GM10266 (cell line): ENCODE measurements around the gene NRAP.

Experiments used
- DNase-seq: peaks from one replicate; pipeline ENCODE4 v3.0.0; 2012; ENCODE audit errors: extremely low spot score
- TF ChIP-seq, protein P1 (sequence below): IDR thresholded peaks from 2 replicates; pipeline ENCODE4 v1.5.1; 2012; ENCODE audit warnings: mild to moderate bottlenecking, low read depth; ENCODE audit not compliant: control insufficient read depth, insufficient read depth; ENCODE audit errors: missing control alignments

The NRAP gene

DNA sequence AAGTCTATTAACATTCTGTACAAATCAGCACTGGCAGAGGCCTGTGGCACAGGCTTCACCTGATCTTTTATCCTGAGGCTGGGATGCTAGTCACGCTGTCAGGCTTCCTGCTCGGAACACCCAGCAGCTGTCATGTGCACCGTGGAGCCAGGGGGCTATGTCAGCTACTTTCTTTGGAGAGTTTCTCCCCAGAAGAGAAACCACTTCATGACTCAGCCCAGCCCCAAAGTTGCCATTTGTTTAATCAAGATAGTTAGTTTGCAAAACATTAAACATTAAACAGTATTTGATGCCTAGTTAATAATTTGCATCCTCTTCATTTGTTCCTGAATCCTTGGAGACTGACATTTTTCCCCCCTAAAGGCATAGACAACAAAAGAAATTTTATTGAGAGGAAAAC, 111.1 kb downstream of the NRAP start, which contains the start of gene HABP2:
Gene HABP2, plus strand, starts transcription at position 353 of the 400 bp plus-strand sequence. CDS start 69 bp downstream, outside the sequence.
- TF ChIP-seq, protein P1, sequence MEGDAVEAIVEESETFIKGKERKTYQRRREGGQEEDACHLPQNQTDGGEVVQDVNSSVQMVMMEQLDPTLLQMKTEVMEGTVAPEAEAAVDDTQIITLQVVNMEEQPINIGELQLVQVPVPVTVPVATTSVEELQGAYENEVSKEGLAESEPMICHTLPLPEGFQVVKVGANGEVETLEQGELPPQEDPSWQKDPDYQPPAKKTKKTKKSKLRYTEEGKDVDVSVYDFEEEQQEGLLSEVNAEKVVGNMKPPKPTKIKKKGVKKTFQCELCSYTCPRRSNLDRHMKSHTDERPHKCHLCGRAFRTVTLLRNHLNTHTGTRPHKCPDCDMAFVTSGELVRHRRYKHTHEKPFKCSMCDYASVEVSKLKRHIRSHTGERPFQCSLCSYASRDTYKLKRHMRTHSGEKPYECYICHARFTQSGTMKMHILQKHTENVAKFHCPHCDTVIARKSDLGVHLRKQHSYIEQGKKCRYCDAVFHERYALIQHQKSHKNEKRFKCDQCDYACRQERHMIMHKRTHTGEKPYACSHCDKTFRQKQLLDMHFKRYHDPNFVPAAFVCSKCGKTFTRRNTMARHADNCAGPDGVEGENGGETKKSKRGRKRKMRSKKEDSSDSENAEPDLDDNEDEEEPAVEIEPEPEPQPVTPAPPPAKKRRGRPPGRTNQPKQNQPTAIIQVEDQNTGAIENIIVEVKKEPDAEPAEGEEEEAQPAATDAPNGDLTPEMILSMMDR: no peak

DNA sequence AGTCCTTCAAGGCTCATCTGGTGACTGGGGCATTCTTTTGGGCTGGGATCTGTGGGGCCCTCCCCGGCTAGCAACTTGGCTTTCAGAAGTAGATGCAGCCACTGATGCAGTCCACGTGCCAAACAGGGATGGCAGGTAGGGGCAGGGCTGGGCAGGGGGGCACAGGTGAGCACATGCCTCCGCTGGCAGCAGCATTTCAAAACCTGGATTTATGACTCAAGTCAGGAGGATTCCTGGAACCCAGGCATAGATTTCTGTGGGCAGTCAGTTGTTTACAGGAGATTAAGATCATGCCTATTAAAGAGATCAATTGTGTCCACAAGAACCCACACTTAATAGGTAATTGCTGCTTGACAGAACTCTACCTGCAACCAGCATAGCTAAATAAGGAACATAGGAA, 111.8 kb downstream of the NRAP start:
- TF ChIP-seq, protein P1: no peak
- DNase-seq: no peak

More for the DNA sequence above, 111.1 kb downstream of the NRAP start, which contains the start of gene HABP2:
- DNase-seq: no peak

DNA sequence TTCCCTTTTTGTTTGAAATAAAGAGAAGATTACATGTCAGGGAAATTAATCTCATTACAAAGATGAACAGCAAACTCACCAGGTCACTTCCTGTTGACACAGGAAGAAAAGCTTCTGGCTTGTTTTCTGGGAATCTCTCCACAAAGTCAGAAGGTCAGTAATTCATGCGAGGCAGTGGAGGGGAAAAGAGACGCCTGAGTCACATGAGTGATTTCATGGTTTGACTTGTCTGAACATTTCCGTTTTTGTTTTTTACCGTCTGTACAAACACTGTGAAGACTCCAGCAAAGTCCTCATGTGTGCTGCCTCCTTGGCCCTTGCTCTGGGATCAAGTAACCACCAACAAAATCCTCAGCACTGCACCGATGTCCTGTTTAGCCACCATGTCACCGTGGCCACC, 113.5 kb downstream of the NRAP start:
- TF ChIP-seq, protein P1: no peak
- no peak for DNase-seq

DNA sequence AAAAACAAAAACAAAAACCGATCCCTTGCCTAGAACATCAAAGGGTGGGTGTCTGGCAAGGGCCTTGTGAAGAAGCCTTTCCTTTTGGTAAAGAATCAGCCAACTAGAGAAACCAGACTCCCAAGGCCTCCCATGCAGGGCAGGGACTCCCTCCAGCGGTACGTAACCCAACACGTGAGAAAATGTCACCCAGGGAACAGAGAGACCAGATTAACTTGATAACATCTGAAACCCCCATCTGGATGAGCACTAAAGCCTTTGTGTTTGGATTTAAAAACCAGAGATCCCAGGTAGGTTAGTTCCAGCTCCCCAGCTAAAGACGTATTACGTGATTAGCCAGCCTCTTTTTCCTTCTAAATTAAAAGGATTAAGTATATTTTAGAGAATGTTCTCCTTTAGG, 114.0 kb downstream of the NRAP start:
- TF ChIP-seq, protein P1: no peak

DNA sequence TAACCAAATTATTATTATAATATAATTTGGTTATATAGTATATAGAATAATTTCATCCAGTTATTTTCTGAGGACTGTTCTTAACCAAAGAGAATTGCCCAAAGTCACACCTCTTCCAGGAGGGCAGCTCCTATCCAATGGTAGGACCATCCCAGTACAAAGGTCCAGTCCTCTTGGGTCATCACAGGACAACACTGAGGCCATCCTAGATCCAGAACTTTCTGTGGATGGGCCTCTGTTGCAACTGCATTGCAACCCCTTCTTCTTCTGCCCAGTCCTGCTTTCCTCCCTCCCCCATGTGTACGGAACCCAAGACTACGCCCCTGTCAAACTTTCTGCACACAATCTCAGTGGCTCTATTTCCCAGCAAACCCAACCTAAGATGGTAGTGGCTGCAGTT, 116.4 kb downstream of the NRAP start:
- TF ChIP-seq, protein P1: no peak
- no peak for DNase-seq

More for the DNA sequence above, 114.0 kb downstream of the NRAP start:
- no peak for DNase-seq

DNA sequence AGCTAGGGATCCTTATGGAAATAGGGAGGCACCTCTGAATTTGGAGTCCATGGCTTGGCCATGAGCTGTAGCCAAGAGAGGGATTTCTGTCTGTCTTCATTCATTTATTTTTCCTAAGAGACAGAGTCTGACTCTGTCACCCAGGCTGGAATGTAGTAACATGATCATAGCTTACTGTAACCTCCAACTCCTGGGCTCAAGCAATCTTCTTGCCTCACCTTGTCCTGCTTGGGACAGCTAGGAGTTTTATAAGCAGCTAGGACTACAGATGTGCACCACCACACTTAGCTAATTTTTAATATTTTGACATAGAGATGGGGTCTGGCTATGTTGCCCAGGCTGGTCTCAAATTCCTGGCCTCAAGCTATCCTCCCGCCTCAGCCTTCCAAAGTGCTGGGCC, 119.4 kb downstream of the NRAP start:
- TF ChIP-seq, protein P1: no peak
- DNase-seq: no peak

DNA sequence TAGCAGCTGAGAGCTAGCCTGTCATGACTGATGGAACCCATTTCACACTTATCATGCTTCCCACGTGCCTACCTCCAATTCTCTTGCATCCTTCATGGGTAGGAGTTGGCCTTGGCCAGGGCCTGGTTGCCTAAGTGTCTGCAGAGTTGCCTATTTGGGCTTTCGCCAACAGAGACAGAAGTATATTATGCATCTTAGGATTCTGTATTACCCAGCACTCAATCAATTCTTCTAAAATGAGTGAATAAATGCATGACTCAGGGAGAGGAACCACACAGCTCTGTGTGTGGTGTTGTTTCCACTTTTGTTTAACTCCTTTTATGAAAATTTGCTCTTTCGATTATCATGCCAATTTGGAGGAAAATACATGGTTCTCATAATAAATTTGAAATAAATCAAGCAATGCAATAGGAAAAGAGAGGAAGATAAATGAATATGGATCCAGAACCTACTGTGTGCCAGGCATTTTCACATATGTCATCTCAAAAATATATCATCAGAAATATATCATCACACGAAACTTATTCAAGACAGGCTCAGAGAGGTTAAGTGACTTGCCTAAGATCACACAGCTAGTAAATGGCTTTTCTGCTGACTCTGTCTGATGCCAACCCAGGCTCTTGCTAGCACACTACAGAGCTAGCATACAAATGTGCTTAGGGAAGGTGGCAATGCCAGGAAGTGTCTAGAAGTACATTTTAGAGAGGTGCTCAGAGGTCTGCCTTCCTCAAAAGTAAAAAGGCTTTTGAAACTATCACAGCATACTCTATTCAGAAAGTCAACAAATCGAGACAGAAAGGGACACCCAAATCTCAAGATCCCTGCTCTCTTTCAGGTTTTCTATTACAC, 120.5 kb downstream of the NRAP start:
- no peak for DNase-seq
- TF ChIP-seq, protein P1: no peak
